ENCODE data around the gene MXRA8.

The MXRA8 gene

GRCh38 chr1:1402072-1402900 is 43.9 kb upstream of the MXRA8 start:
- TF ChIP-seq CTCF (IDR thresholded peaks at IDR 0.05; ENCODE audit: low read depth, low read length) = peak; percentile 86
- H3K4me1 ChIP-seq = no peaks in the 10 kb centered on the region; the same call in 1 of the 2 replicates
- H3K4me3 ChIP-seq (ENCODE audit: low read depth, low read length) = no peak overlapping the region
- peak; percentile 76 for DNase-seq
- no peaks in the 10 kb centered on the region for H3K27me3 ChIP-seq
- H3K9me3 ChIP-seq = no peaks in the 10 kb centered on the region
- peaks cover 71% of the 10 kb centered on the region for H3K36me3 ChIP-seq

GRCh38 chr1:1401457-1402010 is 43.2 kb upstream of the MXRA8 start:
- no peak for TF ChIP-seq CTCF (IDR thresholded peaks at IDR 0.05; ENCODE audit: low read depth, low read length)
- Histone ChIP-seq H3K4me3 (ENCODE audit: low read depth, low read length) (no peak overlapping the region), H3K36me3 (peaks cover 72% of the 10 kb centered on the region)

GRCh38 chr1:1400576-1401456 is 42.5 kb upstream of the MXRA8 start:
- no peak for DNase-seq
- H3K27me3 ChIP-seq = no peaks in the 10 kb centered on the region
- TF ChIP-seq CTCF (IDR thresholded peaks at IDR 0.05; ENCODE audit: low read depth, low read length) = no peak
- H3K4me3 ChIP-seq (ENCODE audit: low read depth, low read length) = peak overlapping the region; percentile 87
- peaks cover 67% of the 10 kb centered on the region for H3K36me3 ChIP-seq
- no peaks in the 10 kb centered on the region; the same call in 1 of the 2 replicates for H3K4me1 ChIP-seq
- H3K9me3 ChIP-seq = no peaks in the 10 kb centered on the region

More at GRCh38 chr1:1401457-1402010, 43.2 kb upstream of the MXRA8 start:
- DNase-seq = no peak
- H3K27me3 ChIP-seq = no peaks in the 10 kb centered on the region
- no peaks in the 10 kb centered on the region for H3K9me3 ChIP-seq
- no peaks in the 10 kb centered on the region; the same call in 1 of the 2 replicates for H3K4me1 ChIP-seq

GRCh38 chr1:1399872-1400575 is 41.7 kb upstream of the MXRA8 start:
- no peaks in the 10 kb centered on the region for H3K27me3 ChIP-seq
- H3K36me3 ChIP-seq = peaks cover 67% of the 10 kb centered on the region
- peak overlapping the region; percentile 87 for H3K4me3 ChIP-seq (ENCODE audit: low read depth, low read length)
- no peaks in the 10 kb centered on the region; the same call in 1 of the 2 replicates for H3K4me1 ChIP-seq
- no peak for DNase-seq
- TF ChIP-seq CTCF (IDR thresholded peaks at IDR 0.05; ENCODE audit: low read depth, low read length) = no peak
- H3K9me3 ChIP-seq = no peaks in the 10 kb centered on the region

- Histone ChIP-seq H3K27me3 (no peaks in the 10 kb centered on the region), H3K36me3 (peaks cover 65% of the 10 kb centered on the region), H3K4me3 (ENCODE audit: low read depth, low read length) (peak within 1 kb of the TSS; percentile 87), H3K9me3 (no peaks in the 10 kb centered on the region), H3K4me1 (no peaks in the 10 kb centered on the region; the same call in 1 of the 2 replicates)
- peak; percentile 100 for DNase-seq
- TF ChIP-seq CTCF (IDR thresholded peaks at IDR 0.05; ENCODE audit: low read depth, low read length) = peak; percentile 51
Observed at GRCh38 chr1:1399187-1399871, 41.0 kb upstream of the MXRA8 start, which contains the start of gene CCNL2. CCNL2 (minus strand) TSS chr1:1399335; CDS start chr1:1399306, 29 bp downstream.

All from BE2C (cell line).